ENCODE results near the gene GORAB.

DNA sequence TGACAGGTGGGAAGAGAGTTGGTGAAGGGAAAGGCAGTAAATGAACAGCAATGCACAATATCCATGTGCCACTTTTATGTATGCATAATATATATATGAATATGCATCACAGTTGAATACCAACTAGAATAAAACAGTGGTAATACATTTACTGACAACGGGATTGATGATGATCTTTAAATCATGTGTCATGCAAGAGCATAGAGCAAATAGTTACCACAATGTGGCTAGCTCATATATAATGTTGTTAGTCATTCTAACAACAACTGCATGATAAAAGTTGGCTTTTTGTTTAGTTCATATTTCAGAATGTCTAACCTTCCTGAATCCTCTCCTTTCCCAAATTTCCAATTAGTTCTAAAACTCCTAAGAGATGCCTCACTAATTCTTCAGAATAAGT lies 46.4 kb downstream of the GORAB start:
- TF ChIP-seq, protein P1, sequence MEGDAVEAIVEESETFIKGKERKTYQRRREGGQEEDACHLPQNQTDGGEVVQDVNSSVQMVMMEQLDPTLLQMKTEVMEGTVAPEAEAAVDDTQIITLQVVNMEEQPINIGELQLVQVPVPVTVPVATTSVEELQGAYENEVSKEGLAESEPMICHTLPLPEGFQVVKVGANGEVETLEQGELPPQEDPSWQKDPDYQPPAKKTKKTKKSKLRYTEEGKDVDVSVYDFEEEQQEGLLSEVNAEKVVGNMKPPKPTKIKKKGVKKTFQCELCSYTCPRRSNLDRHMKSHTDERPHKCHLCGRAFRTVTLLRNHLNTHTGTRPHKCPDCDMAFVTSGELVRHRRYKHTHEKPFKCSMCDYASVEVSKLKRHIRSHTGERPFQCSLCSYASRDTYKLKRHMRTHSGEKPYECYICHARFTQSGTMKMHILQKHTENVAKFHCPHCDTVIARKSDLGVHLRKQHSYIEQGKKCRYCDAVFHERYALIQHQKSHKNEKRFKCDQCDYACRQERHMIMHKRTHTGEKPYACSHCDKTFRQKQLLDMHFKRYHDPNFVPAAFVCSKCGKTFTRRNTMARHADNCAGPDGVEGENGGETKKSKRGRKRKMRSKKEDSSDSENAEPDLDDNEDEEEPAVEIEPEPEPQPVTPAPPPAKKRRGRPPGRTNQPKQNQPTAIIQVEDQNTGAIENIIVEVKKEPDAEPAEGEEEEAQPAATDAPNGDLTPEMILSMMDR (IDR thresholded peaks at IDR 0.05) = no peak
- TF ChIP-seq POLR2AphosphoS5 (IDR thresholded peaks at IDR 0.05) (no peak), EP300 (IDR thresholded peaks at IDR 0.05) (no peak), POLR2A (IDR thresholded peaks at IDR 0.05) (no peak)
